GM23338 (cell line): ENCODE measurements around the gene RPS26. TPM values are rescaled to one million over a fixed set of nuclear protein-coding genes. Genes with fewer than 3 reads are reported as not detected.

Experiments
- ATAC-seq: fragments of 200-7000 bp; cut with Tn5 transposase; 3 replicates; pipeline ENCODE4 v1.9.1; 2020
- DNase-seq: peaks from one replicate; pipeline ENCODE4 v3.0.0-alpha.2; 2015; ENCODE audit warnings: low spot score
- H2AFZ ChIP-seq: fragments of 200-600 bp; sonication (generic); 2 replicates; pipeline ENCODE4 v1.8.0; 2016; ENCODE audit warnings: antibody characterized with exemption, mild to moderate bottlenecking, moderate library complexity
- H3F3A ChIP-seq: fragments of 200-600 bp; sonication (generic); replicated peaks from 2 replicates; pipeline ENCODE4 v1.8.0; 2017; ENCODE audit warnings: antibody characterized with exemption, mixed run types, low read depth
- H3K27ac ChIP-seq: fragments of 200-600 bp; sonication (generic); 2 replicates; pipeline ENCODE4 v1.6.1; 2016; ENCODE audit warnings: low read depth
- H3K27me3 ChIP-seq: fragments of 200-600 bp; sonication (generic); 2 replicates; pipeline ENCODE4 v1.8.0; 2016; ENCODE audit warnings: mild to moderate bottlenecking, mixed run types, moderate library complexity; ENCODE audit not compliant: insufficient read depth
- H3K36me3 ChIP-seq: fragments of 200-600 bp; sonication (generic); 2 replicates; pipeline ENCODE4 v1.8.0; 2016; ENCODE audit warnings: mild to moderate bottlenecking; ENCODE audit not compliant: insufficient read depth
- H3K4me1 ChIP-seq: fragments of 200-600 bp; sonication (generic); 2 replicates; pipeline ENCODE4 v1.8.0; 2016; ENCODE audit warnings: mild to moderate bottlenecking, moderate library complexity; ENCODE audit not compliant: insufficient read depth
- H3K4me2 ChIP-seq: fragments of 200-600 bp; sonication (generic); 2 replicates; pipeline ENCODE4 v1.7.1; 2017; ENCODE audit warnings: mixed run types
- H3K4me3 ChIP-seq: fragments of 200-600 bp; sonication (generic); 2 replicates; pipeline ENCODE4 v1.6.1; 2016; ENCODE audit warnings: mixed run types
- H3K79me2 ChIP-seq: fragments of 200-600 bp; sonication (generic); replicated peaks from 2 replicates; pipeline ENCODE4 v1.8.0; 2017; ENCODE audit warnings: mild to moderate bottlenecking; ENCODE audit not compliant: insufficient read depth
- H3K9me2 ChIP-seq: fragments of 200-600 bp; sonication (generic); 2 replicates; pipeline ENCODE4 v1.8.0; 2017; ENCODE audit not compliant: insufficient read depth
- H4K20me1 ChIP-seq: fragments of 200-600 bp; sonication (generic); replicated peaks from 2 replicates; pipeline ENCODE4 v1.8.0; 2017; ENCODE audit warnings: mild to moderate bottlenecking; ENCODE audit not compliant: insufficient read depth
- H3K27ac Mint-ChIP-seq: 2 replicates; pipeline ENCODE4 v1.8.0; 2020; ENCODE audit warnings: inconsistent platforms, mild to moderate bottlenecking, moderate library complexity, mixed read lengths
- H3K27me3 Mint-ChIP-seq: 3 replicates; pipeline ENCODE4 v1.8.0; 2022; ENCODE audit warnings: low read depth, mild to moderate bottlenecking, moderate library complexity, mixed read lengths, inconsistent platforms; ENCODE audit not compliant: insufficient read depth, poor library complexity
- H3K36me3 Mint-ChIP-seq: 3 replicates; pipeline ENCODE4 v1.8.0; 2021; ENCODE audit warnings: low read depth, mild to moderate bottlenecking, inconsistent platforms, moderate library complexity, mixed read lengths
- H3K4me1 Mint-ChIP-seq: 3 replicates; pipeline ENCODE4 v1.8.0; 2020; ENCODE audit warnings: mild to moderate bottlenecking, inconsistent platforms, mixed read lengths
- H3K4me3 Mint-ChIP-seq: 3 replicates; pipeline ENCODE4 v1.8.0; 2021; ENCODE audit warnings: moderate library complexity, mild to moderate bottlenecking, inconsistent platforms, mixed read lengths
- H3K9me3 Mint-ChIP-seq: 3 replicates; pipeline ENCODE4 v1.8.0; 2020; ENCODE audit warnings: moderate library complexity, mild to moderate bottlenecking, inconsistent platforms, mixed read lengths
- CREB1 ChIP-seq: fragments of 250-450 bp; sonication (Bioruptor Pico); IDR thresholded peaks from 2 replicates; pipeline ENCODE4 v1.5.0; 2020; ENCODE audit warnings: low read depth, mild to moderate bottlenecking, moderate library complexity
- ETS1 ChIP-seq: IDR thresholded peaks from 2 replicates; pipeline ENCODE4 v1.6.1; 2016; ENCODE audit warnings: antibody characterized with exemption
- EZH2 ChIP-seq: fragments of 200-600 bp; sonication (generic); IDR thresholded peaks from one replicate; pipeline ENCODE4 v1.8.0; 2017; ENCODE audit warnings: antibody characterized with exemption, mild to moderate bottlenecking, low read depth; ENCODE audit not compliant: unreplicated experiment
- NANOG ChIP-seq: IDR thresholded peaks from 2 replicates; pipeline ENCODE4 v1.6.1; 2016; ENCODE audit warnings: antibody characterized with exemption, borderline replicate concordance
- POLR2AphosphoS5 ChIP-seq: IDR thresholded peaks from 2 replicates; pipeline ENCODE4 v1.6.1; 2016; ENCODE audit warnings: antibody characterized with exemption, low read depth
- REST ChIP-seq: IDR thresholded peaks from one replicate; pipeline ENCODE4 v1.6.1; 2018; ENCODE audit warnings: antibody characterized with exemption; ENCODE audit not compliant: unreplicated experiment
- STAT1 ChIP-seq: IDR thresholded peaks from one replicate; pipeline ENCODE4 v1.6.1; 2016; ENCODE audit warnings: antibody characterized with exemption; ENCODE audit not compliant: unreplicated experiment
- ZNF114 ChIP-seq: fragments of 250-450 bp; sonication (Bioruptor Pico); IDR thresholded peaks from 2 replicates; pipeline ENCODE4 v1.5.0; 2020; ENCODE audit warnings: mild to moderate bottlenecking, moderate library complexity
- ZNF462 ChIP-seq: fragments of 250-450 bp; sonication (Bioruptor Pico); IDR thresholded peaks from 2 replicates; pipeline ENCODE4 v1.5.0; 2020; ENCODE audit warnings: mild to moderate bottlenecking, moderate library complexity
- polyA plus RNA-seq: library from polyadenylated mRNA; unstranded; fragments of >200 nt; fragmentation: Nextera tagmentation; extraction: Ambion mirVana; gene quantifications from 2 replicates; pipeline ENCODE4 v1.2.1, GENCODE V29; 2016
- total RNA-seq: library from RNA; depleted of rRNA; stranded (reverse); fragments of >200 nt; shearing (Covaris generic); gene quantifications from 2 replicates; pipeline ENCODE4 v1.2.3, GENCODE V29; 2014

The RPS26 gene
- total and polyA plus RNA-seq, 2 experiments from 2014 or later = 655 to 772 TPM

GRCh38 chr12:56013482-56013881, 28.2 kb upstream of the RPS26 start (continued):
- TF ChIP-seq ZNF462 (CRISPR knock-in tag) (no peak), STAT1 (no peak), ETS1 (no peak), CREB1 (CRISPR knock-in tag) (no peak), EZH2 (no peak)

GRCh38 chr12:56014205-56014604, 27.5 kb upstream of the RPS26 start:
- 0 out of 2 replicates have a peak, but pooled peaks cover 4% of the 10 kb centered on the region for H3F3A ChIP-seq
- no peaks in the 10 kb centered on the region for H3K4me1 ChIP-seq
- H3K27ac Mint-ChIP-seq = no peak overlapping the region
- H3K27me3 ChIP-seq = no peaks in the 10 kb centered on the region
- H3K36me3 ChIP-seq = no peaks in the 10 kb centered on the region; the same call in 1 of the 2 replicates
- H3K9me2 ChIP-seq = no peaks in the 10 kb centered on the region
- H3K4me3 Mint-ChIP-seq = no peak overlapping the region
- ATAC-seq (no peak), DNase-seq (no peak)
- H3K9me3 Mint-ChIP-seq = no peaks in the 10 kb centered on the region
- no peak overlapping the region for H2AFZ ChIP-seq
- peaks cover 5% of the 10 kb centered on the region; the same call in 2 of the 3 replicates for H3K4me1 Mint-ChIP-seq
- no peaks in the 10 kb centered on the region for H3K79me2 ChIP-seq
- no peak overlapping the region for H3K27ac ChIP-seq
- peaks cover 5% of the 10 kb centered on the region for H3K27me3 Mint-ChIP-seq
- H3K36me3 Mint-ChIP-seq = peaks cover 10% of the 10 kb centered on the region; the same call in 1 of the 3 replicates
- no peaks in the 10 kb centered on the region for H4K20me1 ChIP-seq
- H3K4me3 ChIP-seq = no peak overlapping the region
- H3K4me2 ChIP-seq = no peak overlapping the region
- TF ChIP-seq EZH2 (no peak), ETS1 (no peak), STAT1 (no peak), CREB1 (CRISPR knock-in tag) (no peak), POLR2AphosphoS5 (no peak), ZNF114 (CRISPR knock-in tag) (no peak), NANOG (no peak), REST (no peak)
